ENCODE measurements around the gene ZACN.
"Not testable (repeated sequence)": the region's sequence is repeated elsewhere in the genome, so short reads cannot be mapped to it uniquely, and the experiment has no call there.

ZACN gene

DNA sequence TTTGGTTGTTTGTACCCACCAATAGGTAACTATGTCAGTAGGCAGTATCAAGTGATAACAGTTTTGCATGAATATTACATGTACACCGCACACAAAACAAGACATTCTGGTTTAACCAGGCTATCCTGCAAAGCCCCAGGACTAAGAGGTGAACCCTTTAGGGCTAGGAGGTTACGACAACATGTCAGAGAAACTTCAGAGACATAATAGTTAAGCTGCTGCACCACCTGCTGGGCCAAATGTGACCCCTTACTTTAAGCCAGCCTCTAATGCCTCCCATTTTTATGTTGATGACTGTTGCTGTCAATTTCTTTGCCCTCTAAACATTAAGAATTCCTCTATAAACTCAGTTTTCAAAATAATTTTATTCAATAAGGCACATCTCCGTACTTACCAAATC lies 22.1 kb upstream of the ZACN start:
- no peaks in the 10 kb centered on the region for H3K9me3 ChIP-seq (ENCODE audit: control insufficient read depth, low read length)
- H3K27ac ChIP-seq (ENCODE audit: low read depth, low read length, severe bottlenecking): no peak overlapping the region
- peaks cover 84% of the 10 kb centered on the region for H3K36me3 ChIP-seq (ENCODE audit: control insufficient read depth, insufficient read depth, low read length)
- H3K4me1 ChIP-seq (ENCODE audit: control insufficient read depth, insufficient read depth, low read length, poor library complexity, severe bottlenecking): peaks cover 8% of the 10 kb centered on the region
- no peak overlapping the region for H3K4me3 ChIP-seq (ENCODE audit: extremely low read depth, insufficient read depth, low read length, poor library complexity, severe bottlenecking)
- 100% methylated on average over 1 to 2 of the region's 3 CpGs for WGBS, 2 experiments (ENCODE audit: insufficient coverage in 2 of 2)

DNA sequence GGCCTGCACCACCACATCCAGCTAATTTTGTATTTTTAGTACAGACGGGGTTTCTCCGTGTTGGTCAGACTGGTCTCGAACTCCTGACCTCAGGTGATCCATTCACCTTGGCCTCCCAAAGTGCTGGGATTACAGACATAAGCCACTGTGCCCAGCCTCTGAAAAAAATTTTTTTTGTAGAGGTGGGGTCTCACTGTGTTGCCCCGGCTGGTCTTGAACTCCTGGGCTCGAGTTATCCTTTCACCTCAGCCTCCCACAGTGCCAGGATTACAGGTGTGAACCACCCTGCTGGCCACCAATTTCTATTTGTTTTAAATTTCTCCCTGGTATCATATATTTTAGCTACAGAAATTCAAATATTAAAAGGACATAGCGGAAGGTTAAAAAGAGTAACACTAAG lies 20.7 kb upstream of the ZACN start:
- H3K36me3 ChIP-seq (ENCODE audit: control insufficient read depth, insufficient read depth, low read length): peaks cover 82% of the 10 kb centered on the region
- not testable (repeated sequence) for H3K9me3 ChIP-seq (ENCODE audit: control insufficient read depth, low read length); H3K27ac ChIP-seq (ENCODE audit: low read depth, low read length, severe bottlenecking); H3K4me3 ChIP-seq (ENCODE audit: extremely low read depth, insufficient read depth, low read length, poor library complexity, severe bottlenecking); H3K4me1 ChIP-seq (ENCODE audit: control insufficient read depth, insufficient read depth, low read length, poor library complexity, severe bottlenecking)
- 89 to 93% methylated on average over 4 to 5 of the region's 6 CpGs for WGBS, 2 experiments (ENCODE audit: insufficient coverage in 2 of 2)

DNA sequence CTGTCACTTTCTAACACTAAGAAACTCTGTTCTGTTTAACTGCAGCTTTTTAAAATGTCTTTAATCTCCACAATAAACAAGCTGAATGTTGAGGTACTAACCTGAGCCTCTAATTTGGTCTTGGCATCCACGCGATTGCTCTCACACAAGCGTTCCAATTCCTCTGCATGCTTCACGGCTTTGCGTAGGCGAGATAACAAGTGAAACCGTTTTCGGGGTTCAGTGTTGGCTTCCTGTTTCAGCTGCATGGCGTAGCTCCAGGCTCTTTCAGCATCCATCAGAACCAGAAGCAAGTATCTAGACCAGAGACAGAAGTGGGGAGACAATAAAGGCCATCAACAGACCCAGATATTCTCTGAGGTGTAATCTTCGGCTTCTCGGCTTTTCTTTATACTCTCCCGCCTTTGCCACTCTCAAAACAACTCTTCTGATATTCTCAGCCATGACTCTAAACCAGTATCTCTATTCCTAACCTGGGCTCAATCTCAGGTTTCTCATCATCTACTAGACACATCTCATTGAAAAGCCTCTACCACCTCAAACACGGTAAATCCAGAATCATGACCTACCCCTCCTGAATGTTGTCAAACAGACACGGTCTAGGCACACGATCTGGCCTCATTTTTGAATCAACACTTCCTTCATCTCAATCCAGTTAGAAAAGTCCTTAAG lies 15.0 kb upstream of the ZACN start:
- Histone ChIP-seq H3K27ac (ENCODE audit: low read depth, low read length, severe bottlenecking) (no peak overlapping the region), H3K36me3 (ENCODE audit: control insufficient read depth, insufficient read depth, low read length) (peaks cover 91% of the 10 kb centered on the region), H3K9me3 (ENCODE audit: control insufficient read depth, low read length) (no peaks in the 10 kb centered on the region), H3K4me1 (ENCODE audit: control insufficient read depth, insufficient read depth, low read length, poor library complexity, severe bottlenecking) (no peaks in the 10 kb centered on the region), H3K4me3 (ENCODE audit: extremely low read depth, insufficient read depth, low read length, poor library complexity, severe bottlenecking) (no peak overlapping the region)
- 95 to 98% methylated on average over 15 of the region's 15 CpGs for WGBS, 2 experiments (ENCODE audit: insufficient coverage in 2 of 2)

DNA sequence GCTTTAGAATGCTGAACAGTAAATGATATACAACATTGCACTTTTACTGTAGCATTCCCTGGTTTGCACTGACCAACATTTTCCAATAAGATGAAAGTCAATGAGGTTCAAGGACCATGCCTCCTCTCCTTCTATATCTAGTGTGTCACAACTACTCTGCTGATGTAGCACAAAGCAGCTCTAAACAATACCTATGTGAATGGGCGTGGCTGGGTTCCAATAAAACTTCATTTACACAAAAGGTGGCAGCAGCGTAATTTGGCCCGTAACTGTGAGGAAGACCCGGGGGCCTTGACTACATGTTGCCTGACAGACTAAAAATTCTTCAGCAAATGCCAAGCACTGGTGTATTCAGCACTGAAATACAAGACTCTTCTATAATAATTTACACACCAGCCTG lies 13.2 kb upstream of the ZACN start:
- H3K36me3 ChIP-seq (ENCODE audit: control insufficient read depth, insufficient read depth, low read length): peaks cover 79% of the 10 kb centered on the region
- WGBS, 2 experiments (ENCODE audit: insufficient coverage in 2 of 2): 98 to 100% methylated on average over 4 of the region's 4 CpGs
- no peak overlapping the region for H3K4me3 ChIP-seq (ENCODE audit: extremely low read depth, insufficient read depth, low read length, poor library complexity, severe bottlenecking)
- no peaks in the 10 kb centered on the region for H3K9me3 ChIP-seq (ENCODE audit: control insufficient read depth, low read length)
- no peaks in the 10 kb centered on the region for H3K4me1 ChIP-seq (ENCODE audit: control insufficient read depth, insufficient read depth, low read length, poor library complexity, severe bottlenecking)
- H3K27ac ChIP-seq (ENCODE audit: low read depth, low read length, severe bottlenecking): no peak overlapping the region

DNA sequence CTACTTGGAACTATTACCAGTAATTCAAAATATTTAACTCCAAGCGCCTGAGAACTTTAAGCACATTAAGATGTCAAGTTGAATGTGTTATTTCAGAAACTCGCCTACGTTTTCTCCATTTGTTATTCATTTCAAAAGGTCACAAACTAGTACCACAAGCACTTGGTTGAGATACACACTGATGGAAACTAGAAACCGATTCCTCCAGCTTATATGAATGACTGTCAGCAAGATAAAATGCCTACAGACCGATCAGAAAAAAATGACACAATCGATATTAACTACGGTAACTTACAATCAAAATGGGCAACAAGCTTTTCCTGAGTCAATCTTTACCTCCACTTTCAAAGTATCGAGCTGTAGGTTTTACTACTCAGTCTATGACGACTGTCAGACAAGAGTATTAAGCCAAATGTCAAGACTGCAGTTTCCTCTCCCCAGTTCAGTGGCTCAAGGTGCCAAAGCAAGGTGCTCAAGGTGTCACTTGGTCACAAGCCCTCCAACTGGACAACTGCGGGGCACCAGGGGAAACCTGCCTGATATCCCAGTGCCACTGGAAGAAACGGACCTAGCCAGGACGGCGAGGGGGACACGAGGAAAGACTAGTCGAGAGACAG lies 7.3 kb upstream of the ZACN start:
- Histone ChIP-seq H3K36me3 (ENCODE audit: control insufficient read depth, insufficient read depth, low read length) (peaks cover 27% of the 10 kb centered on the region), H3K4me1 (ENCODE audit: control insufficient read depth, insufficient read depth, low read length, poor library complexity, severe bottlenecking) (peaks cover 10% of the 10 kb centered on the region), H3K9me3 (ENCODE audit: control insufficient read depth, low read length) (no peaks in the 10 kb centered on the region), H3K27ac (ENCODE audit: low read depth, low read length, severe bottlenecking) (peak overlapping the region; percentile 36), H3K4me3 (ENCODE audit: extremely low read depth, insufficient read depth, low read length, poor library complexity, severe bottlenecking) (peak overlapping the region; percentile 81)
- WGBS, 2 experiments (ENCODE audit: insufficient coverage in 2 of 2): 14 to 17% methylated on average over 12 of the region's 15 CpGs

DNA sequence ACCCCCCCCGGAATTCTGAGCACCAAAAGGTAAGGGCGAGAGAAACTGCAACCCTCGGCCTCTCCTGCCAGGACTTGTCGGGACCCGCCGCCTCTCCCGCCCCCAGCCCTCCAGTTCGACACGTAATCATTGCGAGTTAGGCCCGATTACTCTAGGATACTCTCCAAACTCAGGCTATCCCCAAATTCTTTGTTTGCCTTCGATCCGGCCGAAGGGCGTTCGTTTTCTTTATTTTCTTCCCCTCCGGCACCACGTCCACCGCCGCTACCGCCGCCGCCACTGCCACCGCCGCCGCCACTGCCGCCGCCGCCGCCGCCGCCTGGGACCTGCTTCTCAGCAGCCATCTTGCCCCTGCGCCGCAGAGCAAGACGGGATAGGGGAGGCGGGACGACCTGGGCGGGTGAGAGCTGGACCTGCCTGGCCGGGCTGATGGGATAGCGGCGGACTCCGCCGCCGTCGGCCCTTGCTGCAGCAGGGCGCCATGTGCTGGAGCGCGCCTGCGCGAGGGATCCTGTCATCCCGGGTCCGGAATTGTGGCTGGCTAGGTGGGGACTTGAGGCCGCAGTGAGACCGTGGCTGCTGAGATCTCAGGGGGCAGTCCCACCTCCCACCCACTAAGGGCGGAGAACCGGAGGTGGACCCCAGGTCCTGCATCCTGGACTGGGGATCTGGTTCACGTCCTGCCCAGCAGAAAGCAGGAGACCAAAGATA lies 6.7 kb upstream of the ZACN start, which contains the start of gene SRP68:
TSS of gene SRP68 (minus strand) at position 370 of the 711 bp plus-strand sequence. CDS start at position 344, 26 bp downstream.
- Histone ChIP-seq H3K27ac (ENCODE audit: low read depth, low read length, severe bottlenecking) (peak within 1 kb of the TSS; percentile 36), H3K4me3 (ENCODE audit: extremely low read depth, insufficient read depth, low read length, poor library complexity, severe bottlenecking) (peak within 1 kb of the TSS; percentile 81), H3K9me3 (ENCODE audit: control insufficient read depth, low read length) (no peaks in the 10 kb centered on the region), H3K4me1 (ENCODE audit: control insufficient read depth, insufficient read depth, low read length, poor library complexity, severe bottlenecking) (peaks cover 11% of the 10 kb centered on the region), H3K36me3 (ENCODE audit: control insufficient read depth, insufficient read depth, low read length) (peaks cover 20% of the 10 kb centered on the region)
- WGBS, 2 experiments (ENCODE audit: insufficient coverage in 2 of 2): 1% methylated on average over 46 to 49 of the region's 57 CpGs

DNA sequence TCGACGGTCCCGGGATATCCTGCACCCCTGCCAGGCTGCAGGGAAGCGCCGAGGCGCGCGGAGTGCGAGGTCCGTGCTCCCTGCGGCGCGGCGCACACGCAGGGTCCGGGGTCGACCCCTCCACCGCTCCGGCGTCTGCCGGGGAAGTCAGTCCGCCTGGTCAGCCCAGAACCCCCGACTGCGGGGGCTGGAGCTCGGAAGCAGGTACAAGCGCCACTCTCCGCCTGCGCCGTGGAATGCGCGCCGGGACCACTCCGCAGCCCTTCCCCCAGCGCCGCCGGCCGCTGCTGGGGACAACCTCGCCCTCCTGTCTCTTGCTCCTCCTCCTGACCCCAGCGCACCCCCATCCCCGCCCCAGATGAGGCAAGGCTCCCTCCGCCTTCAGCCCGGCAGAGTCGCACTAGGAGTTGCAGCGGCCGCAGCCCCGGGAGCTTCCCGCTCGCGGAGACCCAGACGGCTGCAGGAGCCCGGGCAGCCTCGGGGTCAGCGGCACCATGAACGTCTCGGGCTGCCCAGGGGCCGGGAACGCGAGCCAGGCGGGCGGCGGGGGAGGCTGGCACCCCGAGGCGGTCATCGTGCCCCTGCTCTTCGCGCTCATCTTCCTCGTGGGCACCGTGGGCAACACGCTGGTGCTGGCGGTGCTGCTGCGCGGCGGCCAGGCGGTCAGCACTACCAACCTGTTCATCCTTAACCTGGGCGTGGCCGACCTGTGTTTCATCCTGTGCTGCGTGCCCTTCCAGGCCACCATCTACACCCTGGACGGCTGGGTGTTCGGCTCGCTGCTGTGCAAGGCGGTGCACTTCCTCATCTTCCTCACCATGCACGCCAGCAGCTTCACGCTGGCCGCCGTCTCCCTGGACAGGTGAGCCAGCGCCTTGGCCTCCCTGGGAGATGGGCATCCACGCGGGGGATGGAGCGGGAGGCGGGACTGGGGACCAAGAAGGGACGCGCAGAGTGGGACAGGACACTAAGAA lies 4.3 kb upstream of the ZACN start, which contains the start of gene GALR2:
TSS of gene GALR2 (plus strand) at position 392 of the 974 bp plus-strand sequence. CDS start at position 495, 103 bp downstream.
- Histone ChIP-seq H3K27ac (ENCODE audit: low read depth, low read length, severe bottlenecking) (no peak within 1 kb of the TSS), H3K9me3 (ENCODE audit: control insufficient read depth, low read length) (no peaks in the 10 kb centered on the region), H3K4me3 (ENCODE audit: extremely low read depth, insufficient read depth, low read length, poor library complexity, severe bottlenecking) (peak within 1 kb of the TSS; percentile 12), H3K36me3 (ENCODE audit: control insufficient read depth, insufficient read depth, low read length) (no peaks in the 10 kb centered on the region), H3K4me1 (ENCODE audit: control insufficient read depth, insufficient read depth, low read length, poor library complexity, severe bottlenecking) (peaks cover 11% of the 10 kb centered on the region)
- WGBS, 2 experiments (ENCODE audit: insufficient coverage in 2 of 2): 1 to 3% methylated on average over 65 to 80 of the region's 92 CpGs

DNA sequence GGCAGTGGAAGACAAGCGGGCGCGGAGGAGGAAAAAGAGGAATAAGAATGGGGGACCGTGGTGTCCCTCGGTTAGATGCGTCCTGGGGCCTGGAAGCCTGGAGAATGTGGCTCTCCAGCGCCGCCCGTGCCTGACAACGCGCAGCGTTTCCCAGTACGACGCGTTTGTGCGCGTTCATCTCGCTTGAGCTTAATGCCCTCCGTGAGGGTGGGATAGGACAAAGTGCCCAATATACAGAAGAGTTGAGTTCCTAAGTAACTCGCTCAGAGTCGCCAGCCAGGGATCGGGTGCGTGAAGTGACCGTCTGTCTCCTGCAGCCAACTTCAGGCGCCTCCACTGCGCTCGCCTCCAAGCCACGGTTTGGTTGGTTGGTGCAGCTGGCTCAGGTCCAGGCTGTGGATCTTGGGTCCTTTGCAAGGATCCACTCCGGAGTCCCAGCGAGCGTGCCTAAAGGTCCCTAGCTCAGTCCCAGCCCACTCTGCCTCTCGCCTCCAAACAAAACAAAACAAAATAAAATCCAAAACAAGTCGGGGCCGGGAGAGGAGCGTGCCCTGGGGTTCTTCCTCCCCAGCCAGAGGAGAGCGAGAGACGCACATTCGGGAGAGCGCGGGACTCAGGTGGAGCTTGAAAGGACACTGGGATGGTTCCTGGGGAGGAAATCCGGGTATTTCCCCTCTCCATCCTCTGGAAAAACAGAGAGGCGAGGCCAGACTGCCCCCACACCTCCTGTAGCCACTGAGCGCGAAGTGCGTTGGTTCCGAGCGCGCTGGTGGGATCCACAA lies 3.4 kb upstream of the ZACN start:
- Histone ChIP-seq H3K4me1 (ENCODE audit: control insufficient read depth, insufficient read depth, low read length, poor library complexity, severe bottlenecking) (peaks cover 17% of the 10 kb centered on the region), H3K4me3 (ENCODE audit: extremely low read depth, insufficient read depth, low read length, poor library complexity, severe bottlenecking) (no peak overlapping the region)
- WGBS, 2 experiments (ENCODE audit: insufficient coverage in 2 of 2): 2 to 3% methylated on average over 34 to 38 of the region's 48 CpGs

DNA sequence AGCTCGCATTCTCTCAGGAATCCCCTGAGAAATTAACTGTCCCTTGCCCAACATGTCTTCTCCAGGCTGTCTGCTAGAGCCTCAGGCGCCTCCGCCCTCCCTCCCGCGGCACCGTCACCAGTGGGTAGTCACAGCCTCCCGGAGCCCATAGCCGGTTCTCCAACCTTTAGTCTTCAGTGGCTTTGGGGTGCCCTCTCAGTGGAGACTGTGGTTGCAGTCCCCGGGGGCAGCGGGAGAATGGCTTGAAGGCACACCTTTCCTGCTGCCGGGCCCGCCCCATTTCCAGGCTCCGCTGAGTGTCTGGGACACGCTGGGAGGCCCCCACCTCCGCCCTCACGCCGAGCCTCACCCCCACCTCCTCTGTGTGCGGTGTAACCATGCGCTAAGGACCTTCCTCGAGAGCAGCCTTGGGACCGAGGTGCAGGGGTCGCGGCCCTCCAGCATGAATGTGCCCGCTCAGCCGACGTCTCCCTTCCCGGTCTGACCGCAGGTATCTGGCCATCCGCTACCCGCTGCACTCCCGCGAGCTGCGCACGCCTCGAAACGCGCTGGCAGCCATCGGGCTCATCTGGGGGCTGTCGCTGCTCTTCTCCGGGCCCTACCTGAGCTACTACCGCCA lies 2.7 kb upstream of the ZACN start:
- H3K36me3 ChIP-seq (ENCODE audit: control insufficient read depth, insufficient read depth, low read length): no peaks in the 10 kb centered on the region
- peaks cover 18% of the 10 kb centered on the region for H3K4me1 ChIP-seq (ENCODE audit: control insufficient read depth, insufficient read depth, low read length, poor library complexity, severe bottlenecking)
- no peaks in the 10 kb centered on the region for H3K9me3 ChIP-seq (ENCODE audit: control insufficient read depth, low read length)
- H3K27ac ChIP-seq (ENCODE audit: low read depth, low read length, severe bottlenecking): no peak overlapping the region
- WGBS, 2 experiments (ENCODE audit: insufficient coverage in 2 of 2): 5 to 7% methylated on average over 40 to 41 of the region's 41 CpGs
- no peak overlapping the region for H3K4me3 ChIP-seq (ENCODE audit: extremely low read depth, insufficient read depth, low read length, poor library complexity, severe bottlenecking)

More for the DNA sequence above, 3.4 kb upstream of the ZACN start:
- Histone ChIP-seq H3K9me3 (ENCODE audit: control insufficient read depth, low read length) (no peaks in the 10 kb centered on the region), H3K27ac (ENCODE audit: low read depth, low read length, severe bottlenecking) (no peak overlapping the region), H3K36me3 (ENCODE audit: control insufficient read depth, insufficient read depth, low read length) (no peaks in the 10 kb centered on the region)

All from mesodermal cell (in vitro differentiated cells).